Measurements from ENCODE around the gene TECPR2.

Gene TECPR2

GRCh38 chr14:102353126-102353619 is 9.6 kb upstream of the TECPR2 start:
- Histone ChIP-seq H3K4me3 (ENCODE audit: low read depth, low read length) (no peak overlapping the region), H3K9me3 (ENCODE audit: control insufficient read depth, insufficient read depth, low read depth, low read length) (no peaks in the 10 kb centered on the region), H3K27me3 (ENCODE audit: control insufficient read depth, insufficient read depth, low read length) (no peaks in the 10 kb centered on the region), H3K36me3 (ENCODE audit: control insufficient read depth, insufficient read depth, low read length) (peaks cover 69% of the 10 kb centered on the region), H3K9ac (ENCODE audit: low read length) (no peak overlapping the region), H3K4me1 (ENCODE audit: control insufficient read depth, insufficient read depth, low read length) (no peaks in the 10 kb centered on the region), H3K27ac (ENCODE audit: low read depth, low read length) (no peak overlapping the region)

- H3K9ac ChIP-seq (ENCODE audit: low read length) = no peak overlapping the region
- peaks cover 56% of the 10 kb centered on the region for H3K36me3 ChIP-seq (ENCODE audit: control insufficient read depth, insufficient read depth, low read length)
- no peak overlapping the region for H3K27ac ChIP-seq (ENCODE audit: low read depth, low read length)
- H3K4me1 ChIP-seq (ENCODE audit: control insufficient read depth, insufficient read depth, low read length) = no peaks in the 10 kb centered on the region
- H3K9me3 ChIP-seq (ENCODE audit: control insufficient read depth, insufficient read depth, low read depth, low read length) = no peaks in the 10 kb centered on the region
- H3K4me3 ChIP-seq (ENCODE audit: low read depth, low read length) = no peak overlapping the region
- no peaks in the 10 kb centered on the region for H3K27me3 ChIP-seq (ENCODE audit: control insufficient read depth, insufficient read depth, low read length)
Measured at GRCh38 chr14:102356280-102356679, 6.5 kb upstream of the TECPR2 start.

GRCh38 chr14:102359341-102359740 is 3.4 kb upstream of the TECPR2 start:
- H3K9ac ChIP-seq (ENCODE audit: low read length) = no peak overlapping the region
- H3K4me1 ChIP-seq (ENCODE audit: control insufficient read depth, insufficient read depth, low read length) = peaks cover 14% of the 10 kb centered on the region
- no peak overlapping the region for H3K27ac ChIP-seq (ENCODE audit: low read depth, low read length)
- H3K27me3 ChIP-seq (ENCODE audit: control insufficient read depth, insufficient read depth, low read length) = no peaks in the 10 kb centered on the region
- H3K4me3 ChIP-seq (ENCODE audit: low read depth, low read length) = no peak overlapping the region
- peaks cover 39% of the 10 kb centered on the region for H3K36me3 ChIP-seq (ENCODE audit: control insufficient read depth, insufficient read depth, low read length)
- no peaks in the 10 kb centered on the region for H3K9me3 ChIP-seq (ENCODE audit: control insufficient read depth, insufficient read depth, low read depth, low read length)

GRCh38 chr14:102360388-102360787 is 2.4 kb upstream of the TECPR2 start:
- Histone ChIP-seq H3K4me1 (ENCODE audit: control insufficient read depth, insufficient read depth, low read length) (peaks cover 14% of the 10 kb centered on the region), H3K9me3 (ENCODE audit: control insufficient read depth, insufficient read depth, low read depth, low read length) (no peaks in the 10 kb centered on the region), H3K36me3 (ENCODE audit: control insufficient read depth, insufficient read depth, low read length) (peaks cover 31% of the 10 kb centered on the region), H3K4me3 (ENCODE audit: low read depth, low read length) (no peak overlapping the region), H3K27me3 (ENCODE audit: control insufficient read depth, insufficient read depth, low read length) (no peaks in the 10 kb centered on the region), H3K9ac (ENCODE audit: low read length) (no peak overlapping the region), H3K27ac (ENCODE audit: low read depth, low read length) (no peak overlapping the region)

GRCh38 chr14:102362084-102362483 is 657 bp upstream of the TECPR2 start:
- Histone ChIP-seq H3K4me1 (ENCODE audit: control insufficient read depth, insufficient read depth, low read length) (peaks cover 14% of the 10 kb centered on the region), H3K4me3 (ENCODE audit: low read depth, low read length) (peak overlapping the region; percentile 93), H3K9me3 (ENCODE audit: control insufficient read depth, insufficient read depth, low read depth, low read length) (no peaks in the 10 kb centered on the region), H3K27me3 (ENCODE audit: control insufficient read depth, insufficient read depth, low read length) (no peaks in the 10 kb centered on the region), H3K9ac (ENCODE audit: low read length) (peak overlapping the region; percentile 88), H3K27ac (ENCODE audit: low read depth, low read length) (no peak overlapping the region), H3K36me3 (ENCODE audit: control insufficient read depth, insufficient read depth, low read length) (peaks cover 17% of the 10 kb centered on the region)

- Histone ChIP-seq H3K9ac (ENCODE audit: low read length) (peak overlapping the region; percentile 74), H3K9me3 (ENCODE audit: control insufficient read depth, insufficient read depth, low read depth, low read length) (no peaks in the 10 kb centered on the region), H3K27me3 (ENCODE audit: control insufficient read depth, insufficient read depth, low read length) (no peaks in the 10 kb centered on the region), H3K4me3 (ENCODE audit: low read depth, low read length) (peak overlapping the region; percentile 93), H3K27ac (ENCODE audit: low read depth, low read length) (peak overlapping the region; percentile 53; the same call in 1 of the 2 replicates), H3K36me3 (ENCODE audit: control insufficient read depth, insufficient read depth, low read length) (peaks cover 6% of the 10 kb centered on the region; the same call in 1 of the 2 replicates), H3K4me1 (ENCODE audit: control insufficient read depth, insufficient read depth, low read length) (peaks cover 14% of the 10 kb centered on the region)
Measured at GRCh38 chr14:102363182-102363943, 622 bp downstream of the TECPR2 start.

- Histone ChIP-seq H3K4me1 (ENCODE audit: control insufficient read depth, insufficient read depth, low read length) (no peaks in the 10 kb centered on the region), H3K27ac (ENCODE audit: low read depth, low read length) (no peak overlapping the region), H3K9ac (ENCODE audit: low read length) (no peak overlapping the region), H3K36me3 (ENCODE audit: control insufficient read depth, insufficient read depth, low read length) (no peaks in the 10 kb centered on the region; the same call in none of the 2 replicates), H3K27me3 (ENCODE audit: control insufficient read depth, insufficient read depth, low read length) (no peaks in the 10 kb centered on the region), H3K4me3 (ENCODE audit: low read depth, low read length) (no peak overlapping the region), H3K9me3 (ENCODE audit: control insufficient read depth, insufficient read depth, low read depth, low read length) (no peaks in the 10 kb centered on the region)
Measured at GRCh38 chr14:102370305-102370809, 7.6 kb downstream of the TECPR2 start.

GRCh38 chr14:102371361-102371760 is 8.6 kb downstream of the TECPR2 start:
- Histone ChIP-seq H3K9me3 (ENCODE audit: control insufficient read depth, insufficient read depth, low read depth, low read length) (no peaks in the 10 kb centered on the region), H3K36me3 (ENCODE audit: control insufficient read depth, insufficient read depth, low read length) (peaks cover 5% of the 10 kb centered on the region), H3K9ac (ENCODE audit: low read length) (no peak overlapping the region), H3K27me3 (ENCODE audit: control insufficient read depth, insufficient read depth, low read length) (no peaks in the 10 kb centered on the region), H3K27ac (ENCODE audit: low read depth, low read length) (no peak overlapping the region), H3K4me1 (ENCODE audit: control insufficient read depth, insufficient read depth, low read length) (no peaks in the 10 kb centered on the region), H3K4me3 (ENCODE audit: low read depth, low read length) (no peak overlapping the region)

- Histone ChIP-seq H3K4me3 (ENCODE audit: low read depth, low read length) (no peak overlapping the region), H3K27me3 (ENCODE audit: control insufficient read depth, insufficient read depth, low read length) (no peaks in the 10 kb centered on the region), H3K27ac (ENCODE audit: low read depth, low read length) (no peak overlapping the region), H3K36me3 (ENCODE audit: control insufficient read depth, insufficient read depth, low read length) (peaks cover 20% of the 10 kb centered on the region), H3K9me3 (ENCODE audit: control insufficient read depth, insufficient read depth, low read depth, low read length) (no peaks in the 10 kb centered on the region), H3K4me1 (ENCODE audit: control insufficient read depth, insufficient read depth, low read length) (no peaks in the 10 kb centered on the region), H3K9ac (ENCODE audit: low read length) (no peak overlapping the region)
Measured at GRCh38 chr14:102373110-102373509, 10.4 kb downstream of the TECPR2 start.

- Histone ChIP-seq H3K4me3 (ENCODE audit: low read depth, low read length) (no peak overlapping the region), H3K9ac (ENCODE audit: low read length) (no peak overlapping the region), H3K27ac (ENCODE audit: low read depth, low read length) (no peak overlapping the region), H3K36me3 (ENCODE audit: control insufficient read depth, insufficient read depth, low read length) (peaks cover 25% of the 10 kb centered on the region), H3K9me3 (ENCODE audit: control insufficient read depth, insufficient read depth, low read depth, low read length) (no peaks in the 10 kb centered on the region), H3K4me1 (ENCODE audit: control insufficient read depth, insufficient read depth, low read length) (no peaks in the 10 kb centered on the region), H3K27me3 (ENCODE audit: control insufficient read depth, insufficient read depth, low read length) (no peaks in the 10 kb centered on the region)
Measured at GRCh38 chr14:102374264-102374663, 11.5 kb downstream of the TECPR2 start.

- no peak overlapping the region for H3K4me3 ChIP-seq (ENCODE audit: low read depth, low read length)
- H3K4me1 ChIP-seq (ENCODE audit: control insufficient read depth, insufficient read depth, low read length) = no peaks in the 10 kb centered on the region
- no peak overlapping the region for H3K9ac ChIP-seq (ENCODE audit: low read length)
- no peaks in the 10 kb centered on the region for H3K27me3 ChIP-seq (ENCODE audit: control insufficient read depth, insufficient read depth, low read length)
- no peaks in the 10 kb centered on the region for H3K9me3 ChIP-seq (ENCODE audit: control insufficient read depth, insufficient read depth, low read depth, low read length)
- peak overlapping the region; percentile 17; the same call in 1 of the 2 replicates for H3K27ac ChIP-seq (ENCODE audit: low read depth, low read length)
- H3K36me3 ChIP-seq (ENCODE audit: control insufficient read depth, insufficient read depth, low read length) = peaks cover 28% of the 10 kb centered on the region
Measured at GRCh38 chr14:102375119-102375518, 12.4 kb downstream of the TECPR2 start.

Data from HUES6 (cell line).